IPS DF 4.7 (cell line): ENCODE data around the gene LDLRAP1.
"Not testable (repeated sequence)": the region's sequence is repeated elsewhere in the genome, so short reads cannot be mapped to it uniquely, and the experiment has no call there.

Experiments
- DNase-seq: peaks from one replicate; pipeline ENCODE4 v3.0.0-alpha.2; 2013; ENCODE audit warnings: low spot score; ENCODE audit errors: extremely low read depth

The LDLRAP1 gene

DNA sequence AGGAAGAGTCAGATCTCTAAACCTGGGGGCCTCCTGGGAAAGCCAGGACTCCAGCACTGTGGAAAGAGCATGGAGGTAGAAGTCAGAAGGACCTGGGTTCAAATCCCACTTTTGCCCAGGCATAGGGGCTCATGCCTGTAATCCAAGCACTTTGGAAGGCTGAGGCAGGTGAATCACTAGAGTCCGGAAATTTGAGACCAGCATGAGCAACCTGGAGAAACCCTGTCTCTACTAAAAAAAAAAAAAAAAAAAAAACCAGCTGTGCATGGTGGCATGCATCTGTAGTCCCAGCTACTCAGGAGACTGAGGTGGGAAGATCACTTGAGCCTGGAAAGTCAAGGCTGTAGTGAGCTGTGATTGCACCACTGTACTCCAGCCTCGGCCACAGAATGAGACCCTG is 31.8 kb downstream of the LDLRAP1 start:
- DNase-seq = no peak

DNA sequence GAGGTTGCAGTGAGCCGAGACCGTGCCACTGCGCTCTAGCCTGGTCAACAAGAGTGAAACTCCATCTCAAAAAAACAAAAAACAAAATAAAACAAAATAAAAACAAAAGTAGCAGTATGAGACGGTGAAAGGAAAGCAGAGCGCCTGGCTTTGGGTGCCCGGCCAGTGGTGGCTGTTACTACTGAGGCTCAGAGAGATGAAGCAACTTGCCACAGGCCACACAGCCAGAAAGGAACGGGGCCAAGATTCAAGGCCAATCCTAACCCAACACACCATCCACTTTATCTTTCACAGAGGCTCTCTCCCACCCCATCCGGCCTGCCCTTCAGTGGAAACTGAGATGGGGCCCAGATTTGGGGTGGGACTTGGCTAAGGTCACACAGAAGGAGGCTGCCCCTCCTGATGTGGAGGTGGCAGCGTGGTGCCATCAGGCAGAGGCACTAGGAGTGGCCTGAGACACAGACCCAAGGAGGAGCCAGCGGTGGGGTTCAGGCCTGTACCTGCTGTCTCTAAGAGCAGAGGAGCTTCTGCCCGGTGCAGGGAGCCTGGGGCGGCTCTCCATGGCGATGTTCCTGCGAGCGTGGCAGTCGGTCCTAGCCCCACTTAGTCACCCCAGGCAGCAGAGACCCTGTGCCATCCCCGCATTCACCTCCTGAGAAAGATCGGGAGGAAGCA is 33.2 kb downstream of the LDLRAP1 start:
- no peak for DNase-seq

DNA sequence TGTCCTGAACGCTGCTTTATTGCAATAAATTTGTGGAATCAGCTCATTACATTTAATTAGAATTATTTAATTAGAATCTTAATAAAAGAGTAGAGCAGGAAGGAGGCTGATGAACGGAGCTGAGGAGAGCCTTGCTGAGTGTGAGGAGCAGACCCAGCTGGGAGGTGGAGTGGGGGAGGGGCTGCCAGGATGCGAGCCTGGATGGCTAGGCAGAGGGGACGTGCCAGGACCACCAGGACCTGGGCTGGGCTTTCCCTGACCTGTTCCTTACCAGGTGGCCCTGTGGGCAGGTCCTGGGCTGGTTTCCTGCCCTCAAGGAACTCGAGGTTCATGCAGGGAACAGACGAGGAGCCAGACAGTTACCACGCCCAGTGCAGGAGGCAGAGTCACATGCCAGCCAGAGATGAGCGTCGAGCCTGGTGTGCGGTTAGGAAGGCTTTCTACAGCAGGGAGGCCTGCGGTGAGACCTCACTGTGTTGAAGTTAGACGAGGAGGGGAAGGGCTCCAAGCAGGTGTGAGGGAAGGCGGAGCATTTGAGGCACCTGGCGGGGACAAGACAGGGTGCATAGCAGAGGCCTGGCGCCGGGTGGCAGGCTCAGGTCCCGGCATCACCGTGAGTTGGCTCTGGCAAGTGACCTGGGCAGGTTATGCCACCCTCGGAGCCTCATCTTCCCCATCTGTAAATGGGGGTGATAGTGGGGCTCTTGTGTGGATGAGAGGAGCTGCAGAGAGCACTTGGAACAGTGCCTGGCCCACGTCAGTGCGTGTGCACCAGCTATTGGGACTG is 33.9 kb downstream of the LDLRAP1 start:
- DNase-seq = no peak

DNA sequence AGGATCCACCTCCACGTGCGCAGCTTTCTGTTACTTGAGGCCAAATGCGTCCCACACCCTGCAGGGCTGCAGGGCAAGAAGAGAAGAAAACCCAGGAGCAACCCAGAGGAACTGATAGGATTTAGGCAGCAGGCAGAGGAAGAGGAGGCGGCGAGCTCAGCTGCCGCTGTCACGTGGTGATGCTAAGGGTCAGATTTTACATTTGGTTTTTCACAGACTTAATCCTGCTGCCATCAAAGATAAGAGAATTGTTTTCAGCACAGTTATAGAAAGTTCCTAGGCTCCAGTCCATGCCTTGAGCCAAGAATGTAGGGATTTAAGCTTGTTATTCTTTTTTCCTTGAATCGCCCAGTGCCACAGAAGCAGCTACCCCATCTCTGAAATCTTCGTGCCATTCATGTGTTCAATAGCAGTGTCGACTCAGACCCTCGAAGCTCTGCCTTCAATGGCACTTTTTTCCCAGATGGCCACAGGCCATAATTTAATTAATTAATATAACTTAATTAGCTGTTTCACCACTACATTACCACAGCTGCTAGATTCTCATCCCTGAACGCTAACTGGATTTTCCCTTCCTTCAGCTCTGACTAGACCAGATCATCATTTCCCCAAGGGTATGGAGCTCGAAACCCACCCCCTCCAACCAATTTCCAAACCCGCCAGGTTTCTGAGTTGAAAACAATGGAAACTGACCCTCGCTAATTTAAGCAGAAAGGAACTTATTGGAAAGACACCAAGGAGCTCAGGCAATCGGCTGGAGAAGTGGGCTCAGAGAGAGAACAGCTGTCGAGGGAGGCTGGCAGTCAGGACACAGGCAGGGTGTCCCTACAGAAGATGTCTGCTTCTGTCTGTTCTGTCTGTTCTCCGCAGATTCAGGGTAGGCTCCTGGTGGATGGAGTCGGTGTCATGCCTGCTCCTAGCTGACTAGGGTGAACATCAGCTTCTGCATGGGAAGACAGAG is 36.2 kb downstream of the LDLRAP1 start:
- no peak for DNase-seq

DNA sequence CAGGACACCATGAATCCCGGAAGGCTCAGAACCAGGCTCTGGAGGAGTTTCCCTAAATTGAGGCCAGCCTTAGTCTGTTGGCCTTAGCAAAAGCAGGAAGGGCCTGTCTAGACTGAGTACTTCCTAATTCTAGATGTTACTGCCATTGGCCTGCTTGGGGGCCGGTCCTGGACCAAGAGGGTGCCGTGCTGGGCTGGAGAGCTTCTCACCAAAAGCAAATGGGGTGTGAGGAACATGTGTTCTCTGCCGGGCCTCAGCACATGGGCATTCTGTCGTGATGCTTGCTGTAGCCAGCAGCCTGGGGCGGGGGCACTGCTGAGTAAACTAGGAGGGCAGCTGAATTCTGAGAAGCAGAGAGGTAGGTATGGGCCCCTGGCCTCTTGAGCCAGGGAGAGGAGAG is 37.5 kb downstream of the LDLRAP1 start:
- no peak for DNase-seq

DNA sequence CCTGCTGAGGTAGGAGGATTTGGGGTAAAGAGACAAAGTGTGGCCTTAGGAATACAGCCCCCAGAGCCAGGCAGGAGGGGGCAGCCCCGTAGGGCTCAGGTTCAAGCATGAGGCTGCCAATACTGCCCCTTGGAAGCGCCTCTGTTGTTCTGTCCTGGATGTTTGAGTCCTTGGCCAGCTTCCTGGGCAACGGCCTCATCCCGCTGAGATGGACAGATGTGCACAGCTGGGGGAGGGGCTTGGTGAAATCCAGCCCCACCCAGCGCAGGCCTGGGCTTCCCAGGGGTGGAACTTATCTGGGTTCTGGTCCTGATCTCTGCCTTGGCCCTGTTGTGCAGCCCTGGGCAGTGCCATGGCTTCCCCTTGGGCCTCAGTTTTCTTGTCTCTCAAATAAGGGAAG is 38.4 kb downstream of the LDLRAP1 start:
- DNase-seq = no peak

DNA sequence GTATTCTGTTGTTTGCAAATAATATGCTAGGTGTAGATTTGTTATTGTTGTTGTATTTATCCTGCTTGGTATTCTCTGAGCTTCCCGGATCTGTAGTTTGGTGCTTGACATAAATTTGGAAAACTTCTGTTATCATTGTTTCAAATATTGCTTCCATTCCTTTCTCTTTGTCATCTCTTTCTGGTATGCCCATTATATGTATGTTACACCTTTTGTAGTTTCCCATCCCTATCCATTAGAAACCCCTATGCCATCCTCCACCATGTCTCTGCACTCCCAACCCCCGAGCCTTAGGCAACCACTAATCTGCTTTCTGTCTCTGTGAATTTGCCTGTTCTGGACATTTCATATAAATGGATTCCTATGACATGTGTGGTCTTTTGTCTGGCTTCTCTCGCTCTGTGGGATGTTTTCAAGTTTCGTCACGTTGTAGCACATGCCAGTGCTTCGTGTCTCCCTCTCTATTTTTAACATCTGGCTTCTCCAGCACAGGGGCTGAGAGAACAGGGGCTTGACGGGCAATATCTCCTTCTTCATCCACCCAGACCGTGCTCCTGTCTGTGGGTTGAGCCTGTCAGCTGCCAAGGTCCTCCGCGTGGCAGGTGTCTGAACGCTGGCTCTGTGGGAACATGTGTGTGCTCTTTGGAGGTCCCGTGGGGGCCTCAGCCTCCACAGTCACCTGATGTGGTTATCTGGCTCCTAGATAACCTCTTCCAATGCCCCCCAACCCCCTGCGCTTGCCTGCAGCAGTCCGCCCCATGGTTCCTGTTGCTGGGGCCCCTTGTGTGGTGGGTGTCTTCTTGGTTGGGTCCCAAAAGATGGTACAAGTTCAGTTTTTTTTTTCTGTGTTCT is 40.3 kb downstream of the LDLRAP1 start:
- no peak for DNase-seq

DNA sequence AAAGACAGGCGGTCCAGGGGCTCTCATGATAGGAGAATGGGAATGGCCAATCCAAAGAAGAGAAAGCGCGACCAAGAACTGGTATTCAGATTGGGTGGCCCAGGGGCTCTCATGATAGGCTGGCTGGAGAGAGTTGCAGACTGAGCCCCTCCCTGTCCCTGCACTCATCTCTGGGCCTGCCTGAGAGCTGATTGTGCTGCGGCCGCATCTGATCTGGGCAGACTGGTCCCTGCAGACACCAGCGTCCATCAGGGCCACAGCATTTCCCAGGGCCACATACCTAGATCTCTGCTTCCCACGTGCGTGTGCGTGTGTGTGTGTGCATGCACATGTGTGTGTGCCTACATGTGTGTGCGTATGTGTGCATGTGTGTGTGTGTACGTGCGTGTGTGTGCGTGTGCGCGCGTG is 42.8 kb downstream of the LDLRAP1 start:
- DNase-seq = no peak

DNA sequence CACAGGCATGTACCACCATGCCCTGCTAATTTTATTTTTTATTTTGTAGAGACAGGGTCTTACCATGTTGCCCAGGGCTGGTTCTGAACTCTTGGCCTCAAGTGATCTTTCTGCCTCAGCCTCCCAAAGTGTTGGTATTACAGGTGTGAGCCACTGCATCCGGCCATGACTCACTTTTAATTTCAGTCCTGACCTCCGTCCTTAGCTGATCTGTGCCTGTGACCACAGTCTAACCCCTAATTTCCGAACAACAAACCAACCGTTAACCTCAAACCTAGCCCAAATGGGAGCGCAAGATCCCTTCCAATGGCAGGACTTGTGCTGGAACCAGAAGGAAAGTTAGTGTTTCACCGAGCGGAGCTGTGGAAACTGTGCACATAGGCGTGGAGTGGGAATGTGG is 43.9 kb downstream of the LDLRAP1 start:
- DNase-seq = no peak

DNA sequence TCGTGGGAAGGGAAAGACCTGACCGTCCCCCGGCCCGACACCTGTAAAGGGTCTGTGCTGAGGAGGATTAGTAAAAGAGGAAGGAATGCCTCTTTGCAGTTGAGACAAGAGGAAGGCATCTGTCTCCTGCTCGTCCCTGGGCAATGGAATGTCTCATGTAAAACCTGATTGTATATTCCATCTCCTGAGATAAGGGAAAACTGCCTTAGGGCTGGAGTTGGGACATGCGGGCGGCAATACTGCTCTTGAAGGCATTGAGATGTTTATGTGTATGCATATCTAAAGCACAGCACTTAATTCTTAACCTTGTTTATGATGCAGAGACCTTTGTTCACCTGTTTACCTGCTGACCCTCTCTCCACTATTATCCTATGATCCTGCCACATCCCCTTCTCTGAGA is 44.8 kb downstream of the LDLRAP1 start:
- DNase-seq = not testable (repeated sequence)

DNA sequence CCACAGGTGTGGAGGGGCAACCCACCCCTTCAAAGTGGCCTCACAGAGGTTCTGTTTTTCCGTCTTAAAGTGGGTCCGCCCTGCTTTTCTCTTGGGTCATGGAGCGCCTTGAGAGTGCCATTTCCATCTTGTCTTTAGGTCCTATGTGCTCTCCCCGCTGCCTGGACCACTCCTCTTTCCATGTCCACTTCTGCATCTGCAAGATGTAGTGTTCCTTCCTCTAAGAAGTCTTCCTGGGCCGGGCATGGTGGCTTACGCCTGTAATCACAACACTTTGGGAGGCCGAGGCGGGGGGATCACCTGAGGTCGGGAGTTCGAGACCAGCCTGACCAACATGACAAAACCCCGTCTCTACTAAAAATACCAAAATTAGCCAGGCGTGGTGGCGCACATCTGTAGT is 45.4 kb downstream of the LDLRAP1 start:
- not testable (repeated sequence) for DNase-seq

DNA sequence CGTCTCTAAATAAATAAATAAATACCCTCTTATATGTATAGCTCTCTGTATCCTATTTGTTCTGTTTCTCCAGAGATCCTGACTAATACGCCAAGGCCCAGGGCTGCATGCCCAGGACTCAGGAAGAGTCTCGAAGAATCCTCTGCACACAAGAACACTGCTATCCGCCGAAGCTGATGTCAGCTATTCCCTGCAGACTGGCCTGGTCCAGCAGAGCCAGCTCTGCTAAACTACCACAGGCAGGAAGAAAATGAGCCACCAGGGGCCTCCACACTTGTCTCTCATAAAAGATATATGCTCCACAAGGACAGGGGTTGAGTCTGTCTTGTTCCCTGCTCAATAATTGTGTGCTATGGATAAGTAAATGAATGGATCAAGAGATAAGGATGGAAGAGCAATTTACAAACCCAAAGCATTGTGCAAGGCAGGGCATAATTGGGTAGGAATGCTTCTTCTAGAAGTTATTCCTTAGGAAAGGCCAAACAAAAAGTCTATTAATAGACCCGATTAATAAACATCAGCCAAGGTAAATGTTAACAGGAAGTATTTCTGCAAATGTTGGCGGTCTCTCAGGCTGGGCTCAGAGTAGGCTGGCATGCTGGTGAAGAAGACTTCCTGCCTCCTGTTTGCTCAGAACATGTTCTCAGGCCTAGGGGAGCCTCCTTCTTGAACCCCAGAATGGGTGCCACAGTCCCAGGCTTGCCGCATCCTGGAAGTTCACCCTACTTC is 46.9 kb downstream of the LDLRAP1 start:
- DNase-seq = no peak

DNA sequence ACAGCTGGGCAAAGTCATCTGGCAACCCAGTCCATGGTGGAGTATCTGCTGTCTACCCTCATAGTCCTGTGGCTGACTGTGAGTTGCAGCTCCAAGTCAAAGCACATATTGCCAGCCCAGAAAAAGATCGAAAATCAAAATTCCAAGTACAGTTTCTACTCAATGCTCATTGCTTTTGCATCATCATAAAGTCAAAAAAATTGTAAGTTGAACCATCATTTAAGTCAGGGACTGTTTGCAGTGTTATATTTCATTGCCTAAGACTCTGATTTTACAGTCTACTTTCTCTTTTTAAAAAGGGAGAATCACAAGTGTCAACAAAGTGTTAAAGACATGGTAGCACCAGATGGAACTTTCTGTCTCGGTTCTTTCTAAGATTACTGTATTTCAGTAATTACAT is 50.5 kb downstream of the LDLRAP1 start:
- no peak for DNase-seq

DNA sequence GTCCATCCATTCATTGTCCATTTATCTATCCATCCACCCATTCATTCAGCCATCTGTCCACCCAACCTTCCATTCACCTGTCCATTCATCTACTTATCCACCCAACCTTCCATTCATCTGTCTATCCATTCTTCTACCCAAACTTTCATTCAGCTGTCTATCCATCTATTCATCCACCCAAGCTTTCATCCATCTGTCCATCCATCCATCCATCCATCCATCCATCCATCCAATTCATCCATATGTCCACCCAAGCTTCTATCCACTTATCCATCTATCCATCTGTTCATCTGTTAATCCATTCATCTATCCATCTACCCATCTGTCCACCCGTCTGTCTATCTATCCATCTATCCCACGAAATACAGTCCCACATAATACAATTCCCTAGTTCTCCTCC is 51.6 kb downstream of the LDLRAP1 start:
- DNase-seq = no peak

DNA sequence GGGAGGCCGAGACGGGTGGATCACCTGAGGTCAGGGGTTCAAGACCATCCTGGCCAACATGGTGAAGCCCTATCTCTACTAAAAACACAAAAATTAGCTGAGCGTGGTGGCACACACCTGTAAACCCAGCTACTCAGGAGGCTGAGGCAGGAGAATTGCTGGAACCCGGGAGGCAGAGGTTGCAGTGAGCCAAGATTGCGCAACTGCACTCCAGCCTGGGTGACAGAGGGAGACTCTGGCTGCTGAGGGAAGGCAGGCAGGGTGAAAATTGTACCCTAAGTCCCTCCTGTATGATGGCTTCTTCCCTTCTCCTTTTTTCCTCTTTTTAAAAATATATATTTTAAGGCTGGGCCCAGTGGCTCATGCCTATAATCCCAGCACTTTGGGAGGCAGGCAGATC is 53.2 kb downstream of the LDLRAP1 start:
- not testable (repeated sequence) for DNase-seq

DNA sequence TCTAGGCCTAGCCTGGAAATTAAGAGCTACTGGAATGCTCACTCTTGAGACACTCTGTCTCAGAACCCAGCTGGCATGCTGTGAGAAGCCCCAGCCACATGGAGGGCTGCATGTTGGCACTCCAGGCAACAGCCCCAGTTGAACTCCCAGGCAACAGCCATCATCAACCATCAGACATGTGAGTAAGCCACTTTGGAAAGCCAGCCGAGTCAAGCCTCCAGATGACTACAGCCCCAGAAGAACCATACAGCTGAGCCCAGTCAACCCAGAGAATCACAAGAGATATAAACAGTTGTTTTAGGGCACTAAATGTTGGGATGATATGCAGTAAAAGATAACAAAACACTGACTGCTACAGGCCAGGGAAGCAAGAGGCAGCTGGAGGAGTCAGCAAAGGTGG is 55.5 kb downstream of the LDLRAP1 start:
- DNase-seq = no peak

DNA sequence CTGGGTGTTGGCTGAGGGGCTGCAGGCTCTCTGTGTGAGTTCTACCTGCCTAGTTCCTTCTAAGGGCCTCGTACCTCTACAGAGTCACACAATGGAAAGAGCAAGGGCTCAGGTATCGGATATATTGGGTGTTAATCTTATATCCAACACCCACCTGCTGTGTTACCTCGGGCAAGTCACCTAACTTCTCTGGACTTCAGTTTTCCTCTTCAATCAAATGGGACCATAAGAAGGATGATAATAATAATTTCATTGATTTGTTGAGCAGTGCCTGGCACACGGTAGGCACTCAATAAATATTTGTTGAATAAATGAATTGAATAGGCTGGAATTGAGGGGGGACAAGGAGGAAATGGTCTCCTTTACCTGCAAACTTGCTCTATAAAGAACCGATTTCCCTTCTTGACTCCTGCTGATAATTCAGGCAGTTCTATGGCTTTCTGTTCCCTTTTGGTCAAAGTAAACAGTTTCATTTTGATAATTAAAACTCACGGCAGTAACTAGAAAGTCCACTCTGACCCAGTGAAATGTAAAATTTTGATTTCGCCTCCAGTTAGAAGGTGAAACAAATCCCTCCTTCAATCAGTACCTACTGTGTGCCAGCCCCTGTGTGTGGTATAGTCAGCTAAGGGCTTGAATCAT is 56.7 kb downstream of the LDLRAP1 start:
- DNase-seq = no peak

DNA sequence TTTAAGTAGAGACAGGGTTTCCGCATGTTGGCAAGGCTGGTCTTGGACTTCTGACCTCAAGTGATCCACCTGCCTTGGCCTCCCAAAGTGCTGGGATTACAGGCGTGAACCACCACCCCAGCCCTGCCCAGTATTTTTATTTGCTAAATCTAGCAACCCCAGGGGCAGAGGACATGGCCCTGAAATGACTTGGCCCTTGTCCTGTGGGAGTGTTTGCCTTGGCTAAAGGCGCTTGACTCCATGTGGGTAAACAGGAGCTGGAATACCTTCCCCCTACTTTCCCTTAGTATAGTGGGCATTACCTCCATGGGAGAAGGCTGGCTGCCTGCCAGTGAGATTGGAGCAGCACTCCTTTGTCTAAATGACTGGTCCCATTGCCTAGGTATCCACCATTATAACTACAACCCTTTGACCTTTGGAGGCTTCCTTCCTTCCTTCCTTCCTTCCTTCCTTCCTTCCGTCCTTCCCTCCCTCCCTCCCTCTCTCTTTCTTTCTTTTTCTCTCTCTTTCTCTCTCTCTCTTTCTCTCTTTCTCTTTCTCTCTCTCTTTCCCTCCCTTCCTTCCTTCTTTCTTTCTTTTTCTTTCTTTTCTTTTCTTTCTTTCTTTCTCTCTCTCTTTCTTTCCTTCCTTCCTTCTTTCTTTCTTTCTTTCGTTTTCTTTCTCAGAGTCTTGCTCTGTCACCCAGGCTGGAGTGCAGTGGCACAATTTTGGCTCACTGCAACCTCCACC is 57.7 kb downstream of the LDLRAP1 start:
- not testable (repeated sequence) for DNase-seq
